ENCODE results near the gene IL27RA. TPM values are rescaled to one million over a fixed set of nuclear protein-coding genes. Genes with fewer than 3 reads are reported as not detected.

The IL27RA gene
- total RNA-seq, 1 experiment from 2014 or later: 14.2 TPM

GRCh38 chr19:14082675-14082960, 51.1 kb downstream of the IL27RA start:
- Histone ChIP-seq H3K9me3 (ENCODE audit: low read length) (no peaks in the 10 kb centered on the region), H3K79me2 (ENCODE audit: low read length) (peaks cover 15% of the 10 kb centered on the region), H3K4me3 (ENCODE audit: low read length) (peak overlapping the region; percentile 87; the same call in 1 of the 2 replicates), H3K4me1 (ENCODE audit: insufficient read depth, low read length) (peaks cover 15% of the 10 kb centered on the region), H2AFZ (ENCODE audit: low read length) (no peak overlapping the region), H4K20me1 (ENCODE audit: low read length) (no peaks in the 10 kb centered on the region), H3K9me2 (replicated peaks; ENCODE audit: low read length) (no peaks in the 10 kb centered on the region), H3K27me3 (ENCODE audit: low read length) (no peaks in the 10 kb centered on the region), H3K36me3 (ENCODE audit: low read depth, low read length) (no peaks in the 10 kb centered on the region), H3K4me2 (ENCODE audit: low read length) (peak overlapping the region; percentile 92), H3F3A (ENCODE audit: low read length, unreplicated experiment) (no peaks in the 10 kb centered on the region), H3K9ac (ENCODE audit: low read length) (no peak overlapping the region), H3K27ac (ENCODE audit: low read length) (no peak overlapping the region)
- ChIA-PET CTCF (interaction anchor here (0.5 kb wide), 1 partner anchor 179 kb away, joined by 3 read pairs; no protein-coding TSS in a partner anchor), POLR2A (ENCODE audit: unreplicated experiment) (interaction anchor here (0.6 kb wide), 1 partner anchor 154 kb away, joined by 3 read pairs; no protein-coding TSS in a partner anchor)
- intact Hi-C loops (cut with micrococcal nuclease): no loop called here
- DNase-seq (no peak), ATAC-seq (no peak)
- TF ChIP-seq EZH2phosphoT487 (IDR thresholded peaks at IDR 0.05; ENCODE audit: borderline replicate concordance, low read length): no peak
- TF ChIP-seq EZH2 (IDR thresholded peaks at IDR 0.05; ENCODE audit: low read length, unreplicated experiment): no peak
- no peak for TF ChIP-seq CTCF (conservative IDR thresholded peaks at IDR 0.05; ENCODE audit: low read depth, low read length)
- BruUV-seq (replicated peaks): no TSS peak

GRCh38 chr19:14085309-14085995, 53.9 kb downstream of the IL27RA start, which contains the start of gene C19orf67:
C19orf67 (minus strand) TSS chr19:14085783; CDS start chr19:14085627, 156 bp downstream.
- ChIA-PET CTCF (no interaction called here), POLR2A (ENCODE audit: unreplicated experiment) (no interaction called here)
- Histone ChIP-seq H3K4me2 (ENCODE audit: low read length) (no peak within 1 kb of the TSS), H3K4me3 (ENCODE audit: low read length) (no peak within 1 kb of the TSS), H3F3A (ENCODE audit: low read length, unreplicated experiment) (no peaks in the 10 kb centered on the region), H4K20me1 (ENCODE audit: low read length) (no peaks in the 10 kb centered on the region), H3K27ac (ENCODE audit: low read length) (no peak within 1 kb of the TSS), H3K9me3 (ENCODE audit: low read length) (no peaks in the 10 kb centered on the region), H3K27me3 (ENCODE audit: low read length) (no peaks in the 10 kb centered on the region), H3K79me2 (ENCODE audit: low read length) (peaks cover 10% of the 10 kb centered on the region), H3K9me2 (replicated peaks; ENCODE audit: low read length) (no peaks in the 10 kb centered on the region), H3K9ac (ENCODE audit: low read length) (no peak within 1 kb of the TSS), H3K4me1 (ENCODE audit: insufficient read depth, low read length) (peaks cover 10% of the 10 kb centered on the region), H3K36me3 (ENCODE audit: low read depth, low read length) (no peaks in the 10 kb centered on the region; the same call in 1 of the 2 replicates), H2AFZ (ENCODE audit: low read length) (no peak within 1 kb of the TSS)
- no peak for TF ChIP-seq EZH2 (IDR thresholded peaks at IDR 0.05; ENCODE audit: low read length, unreplicated experiment)
- TF ChIP-seq EZH2phosphoT487 (IDR thresholded peaks at IDR 0.05; ENCODE audit: borderline replicate concordance, low read length): no peak
- TF ChIP-seq CTCF (conservative IDR thresholded peaks at IDR 0.05; ENCODE audit: low read depth, low read length): no peak
- no TSS peak for BruUV-seq (replicated peaks)
- intact Hi-C loops (cut with micrococcal nuclease): no loop called here
- ATAC-seq: no peak
- DNase-seq: no peak

- Histone ChIP-seq H4K20me1 (ENCODE audit: low read length) (no peaks in the 10 kb centered on the region), H3K9me2 (replicated peaks; ENCODE audit: low read length) (no peaks in the 10 kb centered on the region), H3K27me3 (ENCODE audit: low read length) (no peaks in the 10 kb centered on the region), H3K36me3 (ENCODE audit: low read depth, low read length) (no peaks in the 10 kb centered on the region; the same call in 1 of the 2 replicates), H3K9me3 (ENCODE audit: low read length) (no peaks in the 10 kb centered on the region), H3F3A (ENCODE audit: low read length, unreplicated experiment) (no peaks in the 10 kb centered on the region), H2AFZ (ENCODE audit: low read length) (no peak overlapping the region), H3K4me1 (ENCODE audit: insufficient read depth, low read length) (peaks cover 9% of the 10 kb centered on the region), H3K79me2 (ENCODE audit: low read length) (0 out of 2 replicates have a peak, but pooled peaks cover 7% of the 10 kb centered on the region), H3K4me2 (ENCODE audit: low read length) (no peak overlapping the region), H3K4me3 (ENCODE audit: low read length) (no peak overlapping the region), H3K9ac (ENCODE audit: low read length) (no peak overlapping the region), H3K27ac (ENCODE audit: low read length) (no peak overlapping the region)
- intact Hi-C loops (cut with micrococcal nuclease): no loop called here
- ATAC-seq: no peak
- ChIA-PET CTCF (no interaction called here), POLR2A (ENCODE audit: unreplicated experiment) (no interaction called here)
- no peak for TF ChIP-seq EZH2 (IDR thresholded peaks at IDR 0.05; ENCODE audit: low read length, unreplicated experiment)
- TF ChIP-seq EZH2phosphoT487 (IDR thresholded peaks at IDR 0.05; ENCODE audit: borderline replicate concordance, low read length): no peak
- BruUV-seq (replicated peaks): no TSS peak
- DNase-seq: no peak
Observed at GRCh38 chr19:14086098-14086497, 54.5 kb downstream of the IL27RA start.
